Gastroesophageal sphincter (tissue), 4 donors: Measurements from ENCODE around the gene MYO1C. TPM values are rescaled to one million over a fixed set of nuclear protein-coding genes. Genes with fewer than 3 reads are reported as not detected.
"Not testable (repeated sequence)": the region's sequence is repeated elsewhere in the genome, so short reads cannot be mapped to it uniquely, and the experiment has no call there.

Experiments used
- ATAC-seq: fragments of 150-250 bp; one replicate; pipeline ENCODE4 v1.9.1; 2016; ENCODE audit warnings: mild to moderate bottlenecking, moderate library complexity
- H3K27ac ChIP-seq, 4 donors: fragments of 200-600 bp; sonication (generic) in 3 of 4; 1 replicate in 3 of 4; 2 replicates in 1 of 4; pipeline ENCODE4 v1.5.1; 2016 to 2019
- H3K27me3 ChIP-seq: fragments of 200-600 bp; sonication (generic); one replicate; pipeline ENCODE4 v1.5.1; 2019
- H3K36me3 ChIP-seq, 2 donors: fragments of 200-600 bp; sonication (generic); one replicate each; pipeline ENCODE4 v1.5.1; 2019; ENCODE audit warnings: control low read depth in 1 of 2
- H3K4me1 ChIP-seq, 3 donors: fragments of 200-600 bp; sonication (generic); 1 replicate in 2 of 3; 2 replicates in 1 of 3; pipeline ENCODE4 v1.5.1; 2016 to 2019; ENCODE audit warnings: control low read depth in 2 of 3
- H3K4me3 ChIP-seq, 2 donors: fragments of 200-600 bp; sonication (generic); one replicate each; pipeline ENCODE4 v1.5.1; 2019; ENCODE audit warnings: mild to moderate bottlenecking in 1 of 2, moderate library complexity in 1 of 2
- H3K9me3 ChIP-seq, 3 donors: fragments of 200-600 bp; sonication (generic); one replicate each; pipeline ENCODE4 v1.5.1; 2017 to 2019; ENCODE audit warnings: control low read depth in 2 of 3
- EP300 ChIP-seq: sonication (generic); formaldehyde crosslinking; IDR thresholded peaks from one replicate; pipeline ENCODE4 v1.6.1; 2017; ENCODE audit warnings: antibody characterized with exemption, mild to moderate bottlenecking
- POLR2A ChIP-seq, 2 donors: fragments of 450-650 bp; IDR thresholded peaks; one replicate each; pipeline ENCODE4 v1.6.1; 2017; ENCODE audit warnings: antibody characterized with exemption in 2 of 2, mild to moderate bottlenecking in 2 of 2, moderate library complexity in 1 of 2
- POLR2AphosphoS5 ChIP-seq: sonication (generic); formaldehyde crosslinking; IDR thresholded peaks from one replicate; pipeline ENCODE4 v1.6.1; 2017; ENCODE audit warnings: antibody characterized with exemption
- WGBS, 2 donors: methylation state at CpG; one replicate each; pipeline ENCODE4 v1.1.5; 2018; ENCODE audit warnings: low coverage in 1 of 2; 5-methylcytosine and 5-hydroxymethylcytosine counted together
- total RNA-seq, 4 donors: library from RNA; depleted of rRNA; stranded (reverse); fragments of >200 nt; gene quantifications; one replicate each; pipeline ENCODE4 v1.1.0, GENCODE V29; 2016
- TF ChIP-seq, protein P1 (sequence below), 4 experiments: fragments of 200-600 bp in 2 of 4; fragments of 450-650 bp in 2 of 4; sonication (generic) in 1 of 4; IDR thresholded peaks; one replicate each; pipeline ENCODE4 v1.5.1; 2017 to 2019; ENCODE audit warnings: antibody characterized with exemption in 4 of 4, mild to moderate bottlenecking in 2 of 4, moderate library complexity in 2 of 4

MYO1C gene
- total RNA-seq, 4 donors from 2014 or later: 215 to 461 (median 287) TPM

DNA sequence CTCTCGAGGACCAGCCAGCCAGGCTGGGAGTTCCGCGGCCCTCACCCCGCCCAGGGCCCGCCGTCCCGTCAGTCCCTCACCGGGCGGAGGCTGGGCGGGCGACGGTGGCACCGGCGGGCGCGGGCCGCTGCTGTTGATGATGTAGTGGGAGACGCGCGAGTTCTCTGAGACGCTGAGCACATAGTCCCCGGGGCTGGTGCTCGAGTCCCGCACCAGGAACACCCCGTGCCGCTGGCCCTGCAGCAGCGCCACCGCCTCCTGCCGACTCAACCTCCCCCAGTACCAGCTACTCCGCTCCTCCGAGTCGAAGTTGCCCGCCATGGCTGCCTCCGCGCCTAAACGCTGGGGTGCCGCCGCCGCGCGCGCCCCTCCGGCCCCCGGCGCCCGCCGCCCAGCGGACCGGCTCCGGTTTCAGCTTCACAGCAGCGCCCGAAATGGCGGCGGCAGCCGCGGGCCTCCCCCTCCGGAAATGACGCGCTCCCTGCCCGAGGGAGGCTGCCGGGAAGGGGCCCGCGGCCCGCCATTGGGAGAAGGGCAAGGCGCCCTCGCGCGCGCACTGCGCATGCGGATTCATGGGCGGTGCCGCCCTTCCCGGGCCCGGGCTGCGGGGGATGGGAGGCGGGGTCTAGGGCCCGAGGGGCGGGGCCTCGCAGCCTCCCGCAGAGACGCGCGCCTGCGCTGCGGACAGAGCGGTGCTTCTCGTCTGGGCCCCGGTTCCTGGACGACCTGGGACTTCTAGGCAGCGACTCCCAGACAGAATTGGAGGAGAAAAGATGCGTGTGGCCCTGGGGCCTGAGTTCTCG lies 36.5 kb downstream of the MYO1C start, which contains the start of gene CRK:
Gene CRK, minus strand, starts transcription at position 436 of the 803 bp plus-strand sequence. Its CDS starts 115 bp downstream, at position 321.
- peak; percentile 96 for ATAC-seq
- peak within 1 kb of the TSS; percentile 68 to 69 for H3K4me3 ChIP-seq
- TF ChIP-seq POLR2AphosphoS5 (peak; percentile 98), POLR2A (IDR thresholded peaks at IDR 0.05) (peak; percentile 94), EP300 (no peak)
- TF ChIP-seq, protein P1, sequence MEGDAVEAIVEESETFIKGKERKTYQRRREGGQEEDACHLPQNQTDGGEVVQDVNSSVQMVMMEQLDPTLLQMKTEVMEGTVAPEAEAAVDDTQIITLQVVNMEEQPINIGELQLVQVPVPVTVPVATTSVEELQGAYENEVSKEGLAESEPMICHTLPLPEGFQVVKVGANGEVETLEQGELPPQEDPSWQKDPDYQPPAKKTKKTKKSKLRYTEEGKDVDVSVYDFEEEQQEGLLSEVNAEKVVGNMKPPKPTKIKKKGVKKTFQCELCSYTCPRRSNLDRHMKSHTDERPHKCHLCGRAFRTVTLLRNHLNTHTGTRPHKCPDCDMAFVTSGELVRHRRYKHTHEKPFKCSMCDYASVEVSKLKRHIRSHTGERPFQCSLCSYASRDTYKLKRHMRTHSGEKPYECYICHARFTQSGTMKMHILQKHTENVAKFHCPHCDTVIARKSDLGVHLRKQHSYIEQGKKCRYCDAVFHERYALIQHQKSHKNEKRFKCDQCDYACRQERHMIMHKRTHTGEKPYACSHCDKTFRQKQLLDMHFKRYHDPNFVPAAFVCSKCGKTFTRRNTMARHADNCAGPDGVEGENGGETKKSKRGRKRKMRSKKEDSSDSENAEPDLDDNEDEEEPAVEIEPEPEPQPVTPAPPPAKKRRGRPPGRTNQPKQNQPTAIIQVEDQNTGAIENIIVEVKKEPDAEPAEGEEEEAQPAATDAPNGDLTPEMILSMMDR (IDR thresholded peaks at IDR 0.05): peak in 3 of 4 experiments; percentile 12 to 51 (median 26)
- no peaks in the 10 kb centered on the region for H3K27me3 ChIP-seq
- H3K4me1 ChIP-seq: peaks cover 0 to 68% (median 20%) of the 10 kb centered on the region in 3 donors
- WGBS, 2 donors: no CpG with 5 or more reads among the region's 93 CpGs
- H3K27ac ChIP-seq: peak within 1 kb of the TSS; percentile 75 to 97 (median 94)
- peaks cover 0 to 10% of the 10 kb centered on the region in 2 donors for H3K36me3 ChIP-seq
- H3K9me3 ChIP-seq: no peaks in the 10 kb centered on the region

DNA sequence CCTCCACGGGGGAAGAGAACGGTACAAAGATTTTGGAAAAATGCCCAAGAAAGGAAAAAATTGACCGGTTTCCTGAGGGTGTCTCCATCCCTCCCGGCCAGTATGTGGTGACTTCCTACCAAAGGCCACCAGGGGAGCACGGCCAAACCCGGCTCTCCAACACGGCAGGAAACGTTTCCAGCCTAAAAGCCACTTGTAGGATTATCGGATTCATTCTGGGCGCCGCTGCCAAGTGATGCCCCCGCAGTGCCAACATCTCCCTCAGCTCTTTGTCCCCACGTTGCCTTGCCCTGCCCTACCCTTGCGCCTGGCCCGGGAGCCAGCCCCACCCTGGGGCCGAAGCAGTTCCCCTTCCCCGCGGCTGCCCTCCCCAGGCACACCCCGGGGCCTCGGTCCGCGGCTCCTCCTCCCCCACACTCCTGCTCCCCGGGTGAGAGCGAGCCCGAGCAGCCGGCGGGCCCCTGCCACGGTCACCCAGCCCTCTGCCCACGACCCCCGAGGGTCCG lies 37.1 kb downstream of the MYO1C start:
- peak overlapping the region; percentile 68 to 69 for H3K4me3 ChIP-seq
- peak overlapping the region; percentile 75 to 97 (median 94) for H3K27ac ChIP-seq
- peak; percentile 49 for ATAC-seq
- no peaks in the 10 kb centered on the region for H3K9me3 ChIP-seq
- peaks cover 0 to 68% (median 15%) of the 10 kb centered on the region in 3 donors for H3K4me1 ChIP-seq
- H3K36me3 ChIP-seq: peaks cover 0 to 10% of the 10 kb centered on the region in 2 donors
- 0% methylated on average over 6 to 8 of the region's 31 CpGs for WGBS, 2 donors
- peak; percentile 54 for TF ChIP-seq POLR2AphosphoS5
- TF ChIP-seq, protein P1 (IDR thresholded peaks at IDR 0.05): peak in 3 of 4 experiments; percentile 56 to 88 (median 80)
- no peak for TF ChIP-seq EP300
- H3K27me3 ChIP-seq: no peaks in the 10 kb centered on the region

DNA sequence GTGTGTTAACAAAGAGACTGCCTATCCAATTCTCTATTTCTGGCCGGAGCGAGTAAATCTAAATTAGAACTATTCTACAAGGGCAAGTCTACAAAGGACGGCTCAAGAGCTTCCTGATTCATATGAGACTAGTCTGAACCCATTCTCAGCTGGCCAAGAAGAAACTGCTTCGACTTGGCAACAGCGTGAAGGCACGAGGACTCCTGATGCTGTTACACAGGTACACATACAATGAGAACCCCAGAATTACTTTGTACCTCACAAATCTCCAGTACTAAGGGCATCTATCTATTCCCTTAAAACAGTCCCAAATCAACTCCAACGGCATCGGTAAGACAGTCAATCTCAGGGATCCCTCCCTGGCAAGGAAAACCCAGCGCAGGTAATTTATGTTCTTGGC lies 37.9 kb downstream of the MYO1C start:
- Histone ChIP-seq H3K36me3 (peaks cover 0 to 10% of the 10 kb centered on the region in 2 donors), H3K27ac (peak overlapping the region in 3 of 4 donors; percentile 93 to 97 (median 94)), H3K4me3 (peak overlapping the region; percentile 68 to 69), H3K4me1 (peaks cover 0 to 68% (median 15%) of the 10 kb centered on the region in 3 donors), H3K9me3 (no peaks in the 10 kb centered on the region), H3K27me3 (no peaks in the 10 kb centered on the region)
- ATAC-seq: no peak
- WGBS, 2 donors: 42 to 46% methylated on average over 6 to 7 of the region's 9 CpGs
- TF ChIP-seq POLR2AphosphoS5 (no peak), POLR2A (IDR thresholded peaks at IDR 0.05) (no peak), EP300 (no peak)
- TF ChIP-seq, protein P1 (IDR thresholded peaks at IDR 0.05): no peak

DNA sequence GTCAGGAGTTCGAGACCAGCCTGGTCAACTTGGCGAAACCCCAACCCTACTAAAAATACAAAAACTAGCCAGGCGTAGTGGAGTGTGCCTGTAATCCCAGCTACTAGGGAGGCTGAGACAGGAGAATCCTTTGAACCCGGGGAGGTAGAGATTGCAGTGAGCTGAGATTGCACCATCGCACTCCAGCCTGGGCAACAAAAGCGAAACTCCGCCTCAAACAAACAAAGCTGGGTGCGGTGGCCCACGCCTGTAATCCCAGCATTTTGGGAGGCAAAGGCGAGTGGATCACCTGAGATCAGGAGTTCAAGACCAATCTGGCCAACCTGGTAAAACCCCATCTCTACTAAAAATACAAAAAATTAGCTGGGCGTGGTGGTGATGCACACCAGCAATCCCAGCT lies 38.8 kb downstream of the MYO1C start:
- H3K4me1 ChIP-seq: peaks cover 0 to 75% (median 15%) of the 10 kb centered on the region in 3 donors
- peak overlapping the region in 3 of 4 donors; percentile 44 to 97 (median 93) for H3K27ac ChIP-seq
- not testable (repeated sequence) for H3K4me3 ChIP-seq, ATAC-seq, H3K27me3 ChIP-seq, H3K9me3 ChIP-seq
- WGBS, 2 donors: 88% methylated on average over 3 of the region's 11 CpGs; no CpG with 5 or more reads in 1 of the 2 donors
- H3K36me3 ChIP-seq: peaks cover 0 to 10% of the 10 kb centered on the region in 2 donors

DNA sequence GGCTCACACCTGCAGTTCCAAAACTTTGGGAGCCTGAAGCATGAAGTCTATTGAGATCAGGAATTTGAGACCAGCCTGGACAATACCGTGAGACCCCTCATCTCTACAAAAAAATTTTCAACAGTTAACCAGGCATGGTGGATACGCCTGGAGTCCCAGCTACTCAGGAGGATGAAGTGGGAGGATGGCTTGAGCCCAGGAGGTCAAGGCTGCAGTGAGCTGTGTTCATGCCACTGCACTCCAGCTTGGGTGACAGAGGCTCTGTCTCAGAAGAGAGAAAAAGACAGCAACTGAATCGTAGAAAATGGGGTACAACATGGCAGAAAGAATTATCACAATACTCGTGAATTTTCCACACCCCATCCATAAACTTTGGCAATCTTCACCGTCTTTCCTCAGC lies 39.6 kb downstream of the MYO1C start:
- peak overlapping the region in 1 of 4 donors; percentile 93 for H3K27ac ChIP-seq
- no peaks in the 10 kb centered on the region for H3K9me3 ChIP-seq
- no peak for ATAC-seq
- WGBS, 2 donors: 52 to 60% methylated on average over 5 of the region's 5 CpGs
- H3K4me3 ChIP-seq: no peak overlapping the region
- TF ChIP-seq POLR2AphosphoS5 (no peak), POLR2A (IDR thresholded peaks at IDR 0.05) (no peak), EP300 (no peak)
- TF ChIP-seq, protein P1 (IDR thresholded peaks at IDR 0.05): no peak
- no peaks in the 10 kb centered on the region for H3K27me3 ChIP-seq
- H3K36me3 ChIP-seq: peaks cover 0 to 10% of the 10 kb centered on the region in 2 donors
- H3K4me1 ChIP-seq: peaks cover 0 to 84% (median 16%) of the 10 kb centered on the region in 3 donors

DNA sequence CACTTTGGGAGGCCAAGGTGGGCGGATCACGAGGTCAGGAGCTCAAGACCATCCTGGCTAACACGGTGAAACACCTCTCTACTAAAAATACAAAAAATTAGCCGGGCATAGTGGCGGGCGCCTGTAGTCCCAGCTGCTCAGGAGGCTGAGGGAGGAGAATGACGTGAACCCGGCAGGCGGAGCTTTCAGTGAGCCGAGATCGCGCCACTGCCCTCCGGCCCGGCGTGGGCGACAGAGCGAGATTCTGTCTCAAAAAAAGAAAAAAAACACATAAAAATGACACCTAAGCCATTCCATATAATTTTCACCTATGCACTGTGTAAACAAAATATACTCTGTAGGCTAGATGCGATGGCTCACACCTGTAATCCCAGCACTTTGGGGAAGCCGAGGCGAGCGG lies 42.2 kb downstream of the MYO1C start:
- not testable (repeated sequence) for H3K27ac ChIP-seq, H3K9me3 ChIP-seq, H3K27me3 ChIP-seq, ATAC-seq, H3K4me3 ChIP-seq
- 82 to 95% methylated on average over 7 to 15 of the region's 21 CpGs for WGBS, 2 donors
- peaks cover 0 to 10% of the 10 kb centered on the region in 2 donors for H3K36me3 ChIP-seq
- H3K4me1 ChIP-seq: peaks cover 0 to 99% (median 19%) of the 10 kb centered on the region in 3 donors
